Measurements from ENCODE around the gene NBEAL1.
"Not testable (repeated sequence)": the region's sequence is repeated elsewhere in the genome, so short reads cannot be mapped to it uniquely, and the experiment has no call there.

Gene NBEAL1

GRCh38 chr2:203240491-203240890 lies 225.8 kb downstream of the NBEAL1 start:
- no peaks in the 10 kb centered on the region for H3K9me2 ChIP-seq (replicated peaks; ENCODE audit: insufficient read depth, low read length)
- H4K20me1 ChIP-seq (ENCODE audit: insufficient read depth, low read length): no peaks in the 10 kb centered on the region
- no peak overlapping the region for H2AFZ ChIP-seq (ENCODE audit: low read length)
- peaks cover 7% of the 10 kb centered on the region for H3K4me1 ChIP-seq (ENCODE audit: low read length)
- H3K9ac ChIP-seq (ENCODE audit: low read length): no peak overlapping the region
- peak overlapping the region; percentile 70; the same call in 1 of the 2 replicates for H3K4me2 ChIP-seq (ENCODE audit: low read depth, low read length)
- 0 out of 2 replicates have a peak, but pooled peaks cover 5% of the 10 kb centered on the region for H3F3A ChIP-seq (ENCODE audit: insufficient read depth, low read length)
- H3K36me3 ChIP-seq (replicated peaks; ENCODE audit: insufficient read depth, low read length): no peaks in the 10 kb centered on the region; the same call in 1 of the 2 replicates
- no peaks in the 10 kb centered on the region for H3K27me3 ChIP-seq (replicated peaks; ENCODE audit: insufficient read depth, low read length)
- peaks cover 42% of the 10 kb centered on the region for H3K79me2 ChIP-seq (ENCODE audit: low read length)
- no peak for DNase-seq
- no peak for TF ChIP-seq EZH2phosphoT487 (IDR thresholded peaks at IDR 0.05; ENCODE audit: low read length)
- H3K4me3 ChIP-seq (ENCODE audit: low read length): no peak overlapping the region; the same call in 1 of the 2 replicates
- H3K9me3 ChIP-seq (replicated peaks; ENCODE audit: insufficient read depth, low read length): no peaks in the 10 kb centered on the region
- H3K27ac ChIP-seq (ENCODE audit: low read length): no peak overlapping the region

GRCh38 chr2:203242518-203242917 lies 227.8 kb downstream of the NBEAL1 start:
- Histone ChIP-seq H3F3A (ENCODE audit: insufficient read depth, low read length) (0 out of 2 replicates have a peak, but pooled peaks cover 5% of the 10 kb centered on the region), H3K27ac (ENCODE audit: low read length) (no peak overlapping the region), H3K9me2 (replicated peaks; ENCODE audit: insufficient read depth, low read length) (no peaks in the 10 kb centered on the region), H3K4me3 (ENCODE audit: low read length) (no peak overlapping the region), H3K27me3 (replicated peaks; ENCODE audit: insufficient read depth, low read length) (no peaks in the 10 kb centered on the region), H3K9ac (ENCODE audit: low read length) (no peak overlapping the region), H3K9me3 (replicated peaks; ENCODE audit: insufficient read depth, low read length) (no peaks in the 10 kb centered on the region), H3K79me2 (ENCODE audit: low read length) (peaks cover 42% of the 10 kb centered on the region), H2AFZ (ENCODE audit: low read length) (no peak overlapping the region), H3K4me2 (ENCODE audit: low read depth, low read length) (no peak overlapping the region), H3K4me1 (ENCODE audit: low read length) (peaks cover 7% of the 10 kb centered on the region), H3K36me3 (replicated peaks; ENCODE audit: insufficient read depth, low read length) (no peaks in the 10 kb centered on the region; the same call in 1 of the 2 replicates), H4K20me1 (ENCODE audit: insufficient read depth, low read length) (no peaks in the 10 kb centered on the region)
- no peak for TF ChIP-seq EZH2 (optimal IDR thresholded peaks at IDR 0.05; ENCODE audit: low read depth, low read length)
- TF ChIP-seq CTCF (IDR thresholded peaks at IDR 0.05; ENCODE audit: low read length): no peak
- TF ChIP-seq EZH2phosphoT487 (IDR thresholded peaks at IDR 0.05; ENCODE audit: low read length): no peak
- DNase-seq: no peak

DNA sequence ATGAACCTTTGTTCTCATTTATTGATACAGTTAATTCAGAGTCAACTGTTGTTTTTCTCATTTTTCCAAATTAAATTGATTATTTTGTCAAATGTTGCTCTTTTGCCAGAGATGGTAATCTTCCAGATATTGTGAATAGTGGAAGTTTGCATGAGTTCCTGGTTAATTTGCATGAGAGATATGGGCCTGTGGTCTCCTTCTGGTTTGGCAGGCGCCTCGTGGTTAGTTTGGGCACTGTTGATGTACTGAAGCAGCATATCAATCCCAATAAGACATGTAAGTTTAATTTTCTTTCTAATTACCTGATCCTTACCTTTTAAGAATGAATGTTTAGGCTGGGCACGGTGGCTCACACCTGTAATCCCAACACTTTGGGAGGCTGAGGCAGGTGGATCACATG lies 232.0 kb downstream of the NBEAL1 start:
- Histone ChIP-seq H3K4me2 (ENCODE audit: low read depth, low read length) (no peak overlapping the region), H3K9me3 (replicated peaks; ENCODE audit: insufficient read depth, low read length) (no peaks in the 10 kb centered on the region), H3F3A (ENCODE audit: insufficient read depth, low read length) (no peaks in the 10 kb centered on the region), H3K9me2 (replicated peaks; ENCODE audit: insufficient read depth, low read length) (no peaks in the 10 kb centered on the region), H4K20me1 (ENCODE audit: insufficient read depth, low read length) (no peaks in the 10 kb centered on the region), H3K4me3 (ENCODE audit: low read length) (no peak overlapping the region), H3K9ac (ENCODE audit: low read length) (no peak overlapping the region), H3K4me1 (ENCODE audit: low read length) (no peaks in the 10 kb centered on the region), H3K36me3 (replicated peaks; ENCODE audit: insufficient read depth, low read length) (no peaks in the 10 kb centered on the region), H3K79me2 (ENCODE audit: low read length) (peaks cover 18% of the 10 kb centered on the region), H3K27me3 (replicated peaks; ENCODE audit: insufficient read depth, low read length) (no peaks in the 10 kb centered on the region), H3K27ac (ENCODE audit: low read length) (no peak overlapping the region), H2AFZ (ENCODE audit: low read length) (no peak overlapping the region)
- no peak for TF ChIP-seq CTCF (IDR thresholded peaks at IDR 0.05; ENCODE audit: low read length)
- TF ChIP-seq EZH2phosphoT487 (IDR thresholded peaks at IDR 0.05; ENCODE audit: low read length): no peak
- TF ChIP-seq EZH2 (optimal IDR thresholded peaks at IDR 0.05; ENCODE audit: low read depth, low read length): no peak
- DNase-seq: no peak

DNA sequence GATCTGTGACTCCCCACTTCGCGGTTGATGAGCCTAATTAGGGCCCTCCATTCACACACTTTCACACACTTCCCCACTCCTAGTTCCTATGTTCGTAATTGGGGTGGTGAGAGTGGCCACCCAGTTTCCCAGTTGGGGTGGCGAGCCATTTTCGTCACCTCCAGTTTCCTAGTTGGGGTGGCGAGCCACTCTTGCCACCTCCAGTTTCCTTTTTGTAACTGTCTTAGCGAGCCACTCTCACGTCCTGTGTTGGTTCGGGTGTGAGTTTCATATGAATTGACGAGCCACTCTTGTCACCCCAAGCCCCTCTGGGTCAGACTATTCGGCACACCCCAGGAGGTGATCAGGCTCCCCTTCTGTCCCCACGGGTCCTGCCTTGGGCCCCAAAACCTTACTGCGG lies 238.1 kb downstream of the NBEAL1 start:
- Histone ChIP-seq H3F3A (ENCODE audit: insufficient read depth, low read length) (no peaks in the 10 kb centered on the region), H4K20me1 (ENCODE audit: insufficient read depth, low read length) (no peaks in the 10 kb centered on the region)

DNA sequence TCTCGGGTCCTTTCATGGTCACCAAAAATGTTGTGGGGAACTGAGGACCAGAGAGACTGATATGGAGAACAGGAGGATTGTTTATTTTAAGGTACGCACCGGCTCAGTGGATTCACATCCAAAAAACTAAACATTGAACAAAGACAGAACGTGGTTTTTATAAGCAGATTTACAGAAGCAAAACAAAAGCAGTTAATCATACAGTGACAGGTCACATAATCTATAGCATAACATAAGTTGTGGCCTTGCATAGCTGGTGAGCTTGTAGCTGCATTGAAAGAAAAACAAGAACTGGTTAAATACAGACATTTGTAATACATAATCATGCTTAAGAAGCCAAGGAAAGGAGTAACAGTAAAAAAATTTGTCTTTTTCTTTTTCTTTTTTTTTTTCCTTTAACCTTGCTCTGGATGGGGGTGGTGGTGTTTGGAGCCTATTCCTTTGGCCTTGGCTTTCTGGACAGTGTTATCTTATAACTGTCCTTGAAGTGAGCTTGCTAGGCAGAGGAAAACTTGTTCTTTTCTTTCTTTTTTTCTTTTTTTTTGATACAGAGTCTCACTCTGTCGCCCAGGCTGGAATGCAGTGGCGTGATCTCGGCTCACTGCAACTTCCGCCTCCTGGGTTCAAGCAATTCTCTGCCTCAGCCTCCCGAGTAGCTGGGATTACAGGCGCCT lies 238.9 kb downstream of the NBEAL1 start:
- not testable (repeated sequence) for DNase-seq

More for the DNA sequence above, 238.1 kb downstream of the NBEAL1 start:
- Histone ChIP-seq H3K4me2 (ENCODE audit: low read depth, low read length) (no peak overlapping the region), H3K79me2 (ENCODE audit: low read length) (no peaks in the 10 kb centered on the region), H3K27ac (ENCODE audit: low read length) (no peak overlapping the region), H3K9ac (ENCODE audit: low read length) (no peak overlapping the region), H3K9me3 (replicated peaks; ENCODE audit: insufficient read depth, low read length) (no peaks in the 10 kb centered on the region), H3K27me3 (replicated peaks; ENCODE audit: insufficient read depth, low read length) (no peaks in the 10 kb centered on the region), H3K36me3 (replicated peaks; ENCODE audit: insufficient read depth, low read length) (no peaks in the 10 kb centered on the region; the same call in 1 of the 2 replicates), H2AFZ (ENCODE audit: low read length) (no peak overlapping the region), H3K4me3 (ENCODE audit: low read length) (no peak overlapping the region), H3K9me2 (replicated peaks; ENCODE audit: insufficient read depth, low read length) (no peaks in the 10 kb centered on the region), H3K4me1 (ENCODE audit: low read length) (no peaks in the 10 kb centered on the region)
- DNase-seq: no peak
- TF ChIP-seq EZH2 (optimal IDR thresholded peaks at IDR 0.05; ENCODE audit: low read depth, low read length) (no peak), EZH2phosphoT487 (IDR thresholded peaks at IDR 0.05; ENCODE audit: low read length) (no peak), CTCF (IDR thresholded peaks at IDR 0.05; ENCODE audit: low read length) (no peak)

More for the DNA sequence above, 238.9 kb downstream of the NBEAL1 start:
- H3K4me3 ChIP-seq (ENCODE audit: low read length); H3K36me3 ChIP-seq (replicated peaks; ENCODE audit: insufficient read depth, low read length); H4K20me1 ChIP-seq (ENCODE audit: insufficient read depth, low read length); H3K27ac ChIP-seq (ENCODE audit: low read length); H3K4me2 ChIP-seq (ENCODE audit: low read depth, low read length); H3K9ac ChIP-seq (ENCODE audit: low read length); H3F3A ChIP-seq (ENCODE audit: insufficient read depth, low read length); H3K9me2 ChIP-seq (replicated peaks; ENCODE audit: insufficient read depth, low read length); H2AFZ ChIP-seq (ENCODE audit: low read length); H3K9me3 ChIP-seq (replicated peaks; ENCODE audit: insufficient read depth, low read length); H3K27me3 ChIP-seq (replicated peaks; ENCODE audit: insufficient read depth, low read length); H3K4me1 ChIP-seq (ENCODE audit: low read length); H3K79me2 ChIP-seq (ENCODE audit: low read length): not testable (repeated sequence)

Data from MM.1S (cell line).